ENCODE measurements around the gene ZBTB17. TPM values are rescaled to one million over a fixed set of nuclear protein-coding genes. Genes with fewer than 3 reads are reported as not detected.

Gene ZBTB17
- total and polyA plus RNA-seq, 9 of the 15 experiments (the other 6 are each of a cell fraction or from before 2014, with no cell fraction given), result 1.1 to 53.4 (median 29.6) TPM

DNA sequence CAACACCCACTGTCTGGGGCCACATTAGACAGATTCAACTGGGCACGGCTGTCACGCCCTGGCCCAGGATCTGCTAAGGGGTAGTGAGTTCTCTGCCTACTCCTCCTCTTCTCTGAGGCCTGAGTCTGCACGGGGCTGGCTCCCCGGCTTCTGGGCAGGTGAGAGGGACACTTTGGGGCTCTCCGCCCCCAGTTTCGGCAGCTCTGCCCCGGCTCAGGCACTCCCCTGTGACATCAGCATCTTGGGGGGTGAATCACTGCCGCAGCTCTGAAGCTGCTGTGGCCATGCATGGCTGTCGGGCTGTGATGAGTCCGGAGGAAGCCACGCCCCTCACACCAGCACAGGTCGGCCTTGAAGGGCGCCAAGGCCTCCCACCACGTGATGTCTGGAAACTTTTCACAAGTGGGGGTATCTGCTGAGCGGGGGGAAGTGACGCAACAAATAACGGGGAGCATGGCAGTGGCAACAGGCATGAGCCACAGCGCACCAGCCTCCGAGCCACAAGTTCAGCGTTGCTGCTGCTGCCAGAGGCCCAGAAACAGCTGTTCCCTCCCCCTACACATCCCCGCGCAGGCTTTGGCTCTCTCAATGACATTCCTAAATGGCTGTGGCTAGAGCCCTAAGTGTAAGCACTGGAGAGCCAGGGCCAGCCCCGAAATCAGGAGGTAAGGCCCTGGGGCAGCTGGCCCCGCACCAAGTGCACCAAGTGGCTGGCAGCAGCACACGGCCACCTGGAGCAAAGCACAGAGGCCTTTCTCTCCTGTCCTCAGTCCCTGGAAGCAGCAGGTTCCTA, 26.3 kb downstream of the ZBTB17 start (continued):
- TF ChIP-seq MEIS2 (IDR thresholded peaks at IDR 0.05; ENCODE audit: partially characterized antibody) (peak; percentile 70), BACH1 (tag; IDR thresholded peaks at IDR 0.05) (no peak; the same call in 1 of the 2 replicates), ZNF3 (CRISPR knock-in tag; IDR thresholded peaks at IDR 0.05) (no peak), FOS (IDR thresholded peaks at IDR 0.05; ENCODE audit: extremely low read depth, insufficient read length) (peak; percentile 2), SMARCA5 (IDR thresholded peaks at IDR 0.05) (0 out of 2 replicates have a peak, but pooled peaks have one; percentile 12), TBL1XR1 (IDR thresholded peaks at IDR 0.05; ENCODE audit: low read length in 2 of 2) (peak in 1 of 2 experiments; percentile 58; a peak in 1 of 4 replicates), GABPA (tag; conservative IDR thresholded peaks at IDR 0.05; ENCODE audit: low read depth) (peak; percentile 71), NFIC (IDR thresholded peaks at IDR 0.05) (peak; percentile 11; the same call in 1 of the 2 replicates), ESRRA (IDR thresholded peaks at IDR 0.05; ENCODE audit: borderline replicate concordance, low read depth) (peak; percentile 64; the same call in 1 of the 2 replicates), RBFOX2 (IDR thresholded peaks at IDR 0.05; ENCODE audit: low read depth, low read length) (peak; percentile 74), NCOA1 (IDR thresholded peaks at IDR 0.05; ENCODE audit: low read depth) (no peak)
- TF ChIP-seq, protein P1, sequence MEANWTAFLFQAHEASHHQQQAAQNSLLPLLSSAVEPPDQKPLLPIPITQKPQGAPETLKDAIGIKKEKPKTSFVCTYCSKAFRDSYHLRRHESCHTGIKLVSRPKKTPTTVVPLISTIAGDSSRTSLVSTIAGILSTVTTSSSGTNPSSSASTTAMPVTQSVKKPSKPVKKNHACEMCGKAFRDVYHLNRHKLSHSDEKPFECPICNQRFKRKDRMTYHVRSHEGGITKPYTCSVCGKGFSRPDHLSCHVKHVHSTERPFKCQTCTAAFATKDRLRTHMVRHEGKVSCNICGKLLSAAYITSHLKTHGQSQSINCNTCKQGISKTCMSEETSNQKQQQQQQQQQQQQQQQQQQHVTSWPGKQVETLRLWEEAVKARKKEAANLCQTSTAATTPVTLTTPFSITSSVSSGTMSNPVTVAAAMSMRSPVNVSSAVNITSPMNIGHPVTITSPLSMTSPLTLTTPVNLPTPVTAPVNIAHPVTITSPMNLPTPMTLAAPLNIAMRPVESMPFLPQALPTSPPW (CRISPR knock-in tag; IDR thresholded peaks at IDR 0.05), result peak; percentile 85
- TF ChIP-seq, protein P2, sequence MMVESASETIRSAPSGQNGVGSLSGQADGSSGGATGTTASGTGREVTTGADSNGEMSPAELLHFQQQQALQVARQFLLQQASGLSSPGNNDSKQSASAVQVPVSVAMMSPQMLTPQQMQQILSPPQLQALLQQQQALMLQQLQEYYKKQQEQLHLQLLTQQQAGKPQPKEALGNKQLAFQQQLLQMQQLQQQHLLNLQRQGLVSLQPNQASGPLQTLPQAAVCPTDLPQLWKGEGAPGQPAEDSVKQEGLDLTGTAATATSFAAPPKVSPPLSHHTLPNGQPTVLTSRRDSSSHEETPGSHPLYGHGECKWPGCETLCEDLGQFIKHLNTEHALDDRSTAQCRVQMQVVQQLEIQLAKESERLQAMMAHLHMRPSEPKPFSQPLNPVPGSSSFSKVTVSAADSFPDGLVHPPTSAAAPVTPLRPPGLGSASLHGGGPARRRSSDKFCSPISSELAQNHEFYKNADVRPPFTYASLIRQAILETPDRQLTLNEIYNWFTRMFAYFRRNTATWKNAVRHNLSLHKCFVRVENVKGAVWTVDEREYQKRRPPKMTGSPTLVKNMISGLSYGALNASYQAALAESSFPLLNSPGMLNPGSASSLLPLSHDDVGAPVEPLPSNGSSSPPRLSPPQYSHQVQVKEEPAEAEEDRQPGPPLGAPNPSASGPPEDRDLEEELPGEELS (CRISPR knock-in tag; IDR thresholded peaks at IDR 0.05; ENCODE audit: borderline replicate concordance), result no peak; the same call in 1 of the 2 replicates

Measured in K562 (cell line).